Transverse colon (tissue), 4 donors: Measurements from ENCODE around the gene VSIG1.

Experiments
- CTCF ChIP-seq, 5 experiments: fragments of 200-600 bp in 3 of 5; fragments of 450-650 bp in 2 of 5; sonication (generic) in 3 of 5; IDR thresholded peaks; 1 replicate in 2 of 5; 2 replicates in 3 of 5; pipeline ENCODE4 v1.5.1; 2016 to 2017; ENCODE audit warnings: antibody characterized with exemption in 5 of 5, inconsistent platforms in 3 of 5, mild to moderate bottlenecking in 2 of 5, moderate library complexity in 1 of 5
- EP300 ChIP-seq: sonication (generic); formaldehyde crosslinking; IDR thresholded peaks from one replicate; pipeline ENCODE4 v1.6.1; 2017; ENCODE audit warnings: antibody characterized with exemption, low read depth
- POLR2AphosphoS5 ChIP-seq, 3 donors: sonication (generic); formaldehyde crosslinking; IDR thresholded peaks; one replicate each; pipeline ENCODE4 v1.6.1; 2016; ENCODE audit warnings: antibody characterized with exemption in 3 of 3

GRCh38 chrX:108081110-108081509, 36.2 kb downstream of the VSIG1 start:
- TF ChIP-seq CTCF (IDR thresholded peaks at IDR 0.05) = no peak
- no peak for TF ChIP-seq EP300
- no peak for TF ChIP-seq POLR2AphosphoS5 (IDR thresholded peaks at IDR 0.05)
